ENCODE measurements around the gene MAP3K10.
A peak's percentile ranks its signal among the peaks of the same experiment; 100 is the strongest.

DNA sequence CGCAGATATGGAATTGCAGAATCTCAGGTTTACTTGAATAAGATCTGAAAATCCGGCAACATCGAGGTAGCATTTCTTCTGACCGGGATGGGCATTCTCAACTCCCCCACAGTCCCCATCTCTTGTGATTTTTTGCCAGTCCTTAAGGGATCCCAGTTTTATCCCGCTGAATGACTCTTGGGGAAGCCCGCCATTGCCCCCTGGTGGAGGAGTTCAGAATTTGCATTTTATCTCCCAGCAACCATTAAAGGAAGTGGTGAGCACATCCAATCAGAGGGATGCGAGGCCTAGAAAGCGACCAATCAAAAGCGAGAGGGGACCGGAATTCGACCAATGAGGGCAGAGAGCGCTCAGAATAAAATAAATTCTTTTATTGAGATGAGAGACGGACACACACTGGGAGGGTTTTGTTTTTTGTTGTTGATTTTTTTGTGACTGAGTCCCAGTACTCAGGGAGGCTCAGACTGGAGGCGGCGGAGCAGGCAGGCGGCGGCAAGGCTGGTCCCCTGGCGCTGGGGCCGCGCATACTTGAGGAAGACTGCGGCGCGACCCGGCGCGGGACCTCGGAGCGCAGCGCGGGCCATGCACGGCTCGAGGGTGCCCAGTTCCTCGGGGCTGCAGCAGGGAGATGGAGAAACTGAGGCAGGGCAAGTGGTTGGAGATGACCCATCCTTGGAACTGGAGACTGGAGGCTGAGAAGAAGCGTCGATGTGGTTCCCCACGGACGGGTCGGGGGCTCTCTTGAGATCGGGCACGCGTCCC, 30.8 kb downstream of the MAP3K10 start:
- TF ChIP-seq, protein P1, sequence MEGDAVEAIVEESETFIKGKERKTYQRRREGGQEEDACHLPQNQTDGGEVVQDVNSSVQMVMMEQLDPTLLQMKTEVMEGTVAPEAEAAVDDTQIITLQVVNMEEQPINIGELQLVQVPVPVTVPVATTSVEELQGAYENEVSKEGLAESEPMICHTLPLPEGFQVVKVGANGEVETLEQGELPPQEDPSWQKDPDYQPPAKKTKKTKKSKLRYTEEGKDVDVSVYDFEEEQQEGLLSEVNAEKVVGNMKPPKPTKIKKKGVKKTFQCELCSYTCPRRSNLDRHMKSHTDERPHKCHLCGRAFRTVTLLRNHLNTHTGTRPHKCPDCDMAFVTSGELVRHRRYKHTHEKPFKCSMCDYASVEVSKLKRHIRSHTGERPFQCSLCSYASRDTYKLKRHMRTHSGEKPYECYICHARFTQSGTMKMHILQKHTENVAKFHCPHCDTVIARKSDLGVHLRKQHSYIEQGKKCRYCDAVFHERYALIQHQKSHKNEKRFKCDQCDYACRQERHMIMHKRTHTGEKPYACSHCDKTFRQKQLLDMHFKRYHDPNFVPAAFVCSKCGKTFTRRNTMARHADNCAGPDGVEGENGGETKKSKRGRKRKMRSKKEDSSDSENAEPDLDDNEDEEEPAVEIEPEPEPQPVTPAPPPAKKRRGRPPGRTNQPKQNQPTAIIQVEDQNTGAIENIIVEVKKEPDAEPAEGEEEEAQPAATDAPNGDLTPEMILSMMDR (IDR thresholded peaks at IDR 0.05) = peak; percentile 92 to 98 (median 94)
- TF ChIP-seq POLR2A (IDR thresholded peaks at IDR 0.05) = no peak

All from adrenal gland (tissue), 5 donors.